Measurements from ENCODE around the gene IKZF4. TPM values are rescaled to one million over a fixed set of nuclear protein-coding genes. Genes with fewer than 3 reads are reported as not detected.
"Not testable (repeated sequence)": the region's sequence is repeated elsewhere in the genome, so short reads cannot be mapped to it uniquely, and the experiment has no call there.

The IKZF4 gene
- total and polyA plus RNA-seq, 2 experiments from 2014 or later = 4.6 to 9.0 TPM

- H3K27ac ChIP-seq (ENCODE audit: low read depth) = no peak overlapping the region
- H3K4me1 ChIP-seq (ENCODE audit: insufficient read depth) = no peaks in the 10 kb centered on the region
- H4K20me1 ChIP-seq (replicated peaks; ENCODE audit: insufficient read depth) = no peaks in the 10 kb centered on the region
- H3K9me3 Mint-ChIP-seq = peaks cover 3% of the 10 kb centered on the region; the same call in 1 of the 3 replicates
- no peaks in the 10 kb centered on the region for H3K79me2 ChIP-seq (replicated peaks; ENCODE audit: insufficient read depth)
- no peak overlapping the region for H3K27ac Mint-ChIP-seq
- H3K4me1 Mint-ChIP-seq = peaks cover 7% of the 10 kb centered on the region
- H3K27me3 Mint-ChIP-seq (ENCODE audit: insufficient read depth, low read depth, poor library complexity) = peaks cover 9% of the 10 kb centered on the region
- no peak overlapping the region for H2AFZ ChIP-seq
- ATAC-seq (no peak), DNase-seq (ENCODE audit: low spot score) (no peak)
- no peak overlapping the region for H3K4me3 Mint-ChIP-seq
- no peak overlapping the region for H3K4me2 ChIP-seq
- TF ChIP-seq ZNF331 (CRISPR knock-in tag; IDR thresholded peaks at IDR 0.05; ENCODE audit: low read depth) (no peak), ETS1 (IDR thresholded peaks at IDR 0.05) (no peak), CREB1 (CRISPR knock-in tag; IDR thresholded peaks at IDR 0.05; ENCODE audit: low read depth) (no peak), REST (IDR thresholded peaks at IDR 0.05; ENCODE audit: unreplicated experiment) (no peak)
- no peaks in the 10 kb centered on the region for H3K9me2 ChIP-seq (ENCODE audit: insufficient read depth)
- 0 out of 2 replicates have a peak, but pooled peaks cover 11% of the 10 kb centered on the region for H3F3A ChIP-seq (replicated peaks; ENCODE audit: low read depth)
- no peak overlapping the region for H3K4me3 ChIP-seq
- 0 out of 3 replicates have a peak, but pooled peaks cover 3% of the 10 kb centered on the region for H3K36me3 Mint-ChIP-seq (ENCODE audit: low read depth)
- H3K27me3 ChIP-seq (ENCODE audit: insufficient read depth) = no peaks in the 10 kb centered on the region
- H3K36me3 ChIP-seq (ENCODE audit: insufficient read depth) = no peaks in the 10 kb centered on the region
These were observed 53.6 kb downstream of the IKZF4 start for GRCh38 chr12:56074396-56074795.

- DNase-seq (ENCODE audit: low spot score); H3K4me2 ChIP-seq; ATAC-seq; H3K36me3 Mint-ChIP-seq (ENCODE audit: low read depth); H3K27me3 ChIP-seq (ENCODE audit: insufficient read depth); H3K9me3 Mint-ChIP-seq; H3K4me3 ChIP-seq; H3K36me3 ChIP-seq (ENCODE audit: insufficient read depth); H3K27me3 Mint-ChIP-seq (ENCODE audit: insufficient read depth, low read depth, poor library complexity); H3K4me3 Mint-ChIP-seq; H3K27ac Mint-ChIP-seq; H3K9me2 ChIP-seq (ENCODE audit: insufficient read depth): not testable (repeated sequence)
- peaks cover 12% of the 10 kb centered on the region; the same call in 1 of the 2 replicates for H4K20me1 ChIP-seq (replicated peaks; ENCODE audit: insufficient read depth)
- peak overlapping the region; percentile 98 for H3K27ac ChIP-seq (ENCODE audit: low read depth)
- H2AFZ ChIP-seq = peak overlapping the region; percentile 66; the same call in 1 of the 2 replicates
- H3K4me1 Mint-ChIP-seq = peaks cover 29% of the 10 kb centered on the region
- peaks cover 21% of the 10 kb centered on the region for H3K4me1 ChIP-seq (ENCODE audit: insufficient read depth)
- peaks cover 22% of the 10 kb centered on the region for H3K79me2 ChIP-seq (replicated peaks; ENCODE audit: insufficient read depth)
- H3F3A ChIP-seq (replicated peaks; ENCODE audit: low read depth) = 0 out of 2 replicates have a peak, but pooled peaks cover 16% of the 10 kb centered on the region
These were observed 57.1 kb downstream of the IKZF4 start for GRCh38 chr12:56077966-56078365.

GRCh38 chr12:56078427-56078826, 57.6 kb downstream of the IKZF4 start:
- peak overlapping the region; percentile 90 for H3K4me3 Mint-ChIP-seq
- Histone ChIP-seq H3K27me3 (ENCODE audit: insufficient read depth) (no peaks in the 10 kb centered on the region), H3F3A (replicated peaks; ENCODE audit: low read depth) (0 out of 2 replicates have a peak, but pooled peaks cover 16% of the 10 kb centered on the region), H3K4me3 (peak overlapping the region; percentile 84), H3K27ac (ENCODE audit: low read depth) (peak overlapping the region; percentile 98), H3K4me2 (peak overlapping the region; percentile 93), H3K4me1 (ENCODE audit: insufficient read depth) (peaks cover 22% of the 10 kb centered on the region), H3K79me2 (replicated peaks; ENCODE audit: insufficient read depth) (peaks cover 27% of the 10 kb centered on the region), H2AFZ (no peak overlapping the region), H3K9me2 (ENCODE audit: insufficient read depth) (no peaks in the 10 kb centered on the region), H4K20me1 (replicated peaks; ENCODE audit: insufficient read depth) (peaks cover 12% of the 10 kb centered on the region; the same call in 1 of the 2 replicates), H3K36me3 (ENCODE audit: insufficient read depth) (no peaks in the 10 kb centered on the region)
- ATAC-seq (no peak), DNase-seq (ENCODE audit: low spot score) (peak; percentile 48)
- H3K27ac Mint-ChIP-seq = peak overlapping the region; percentile 88
- peaks cover 7% of the 10 kb centered on the region for H3K27me3 Mint-ChIP-seq (ENCODE audit: insufficient read depth, low read depth, poor library complexity)
- peaks cover 5% of the 10 kb centered on the region; the same call in 1 of the 3 replicates for H3K36me3 Mint-ChIP-seq (ENCODE audit: low read depth)
- H3K9me3 Mint-ChIP-seq = peaks cover 3% of the 10 kb centered on the region; the same call in 1 of the 3 replicates
- peaks cover 29% of the 10 kb centered on the region for H3K4me1 Mint-ChIP-seq
- TF ChIP-seq ZNF331 (CRISPR knock-in tag; IDR thresholded peaks at IDR 0.05; ENCODE audit: low read depth) = no peak
- TF ChIP-seq JUNB (IDR thresholded peaks at IDR 0.05; ENCODE audit: unreplicated experiment) = no peak
- TF ChIP-seq STAT1 (IDR thresholded peaks at IDR 0.05; ENCODE audit: unreplicated experiment) = no peak
- TF ChIP-seq ZNF114 (CRISPR knock-in tag; IDR thresholded peaks at IDR 0.05) = no peak
- no peak for TF ChIP-seq ETS1 (IDR thresholded peaks at IDR 0.05)
- TF ChIP-seq POLR2AphosphoS5 (IDR thresholded peaks at IDR 0.05; ENCODE audit: low read depth) = no peak
- no peak for TF ChIP-seq CREB1 (CRISPR knock-in tag; IDR thresholded peaks at IDR 0.05; ENCODE audit: low read depth)
